Measurements from ENCODE around the gene NT5C.
"Not testable (repeated sequence)": the region's sequence is repeated elsewhere in the genome, so short reads cannot be mapped to it uniquely, and the experiment has no call there.

NT5C gene

GRCh38 chr17:75144816-75145512 lies 13.4 kb upstream of the NT5C start:
- DNase-seq (ENCODE audit: low read depth in 3 of 3) = no peak

GRCh38 chr17:75142236-75142971 lies 10.9 kb upstream of the NT5C start:
- no peak for DNase-seq (ENCODE audit: low read depth in 3 of 3)

- no peak for DNase-seq (ENCODE audit: low read depth in 3 of 3)
These were observed 7.0 kb upstream of the NT5C start for GRCh38 chr17:75138519-75138918.

GRCh38 chr17:75137762-75138161 lies 6.2 kb upstream of the NT5C start:
- DNase-seq (ENCODE audit: low read depth in 3 of 3) = not testable (repeated sequence)

GRCh38 chr17:75135946-75136345 lies 4.4 kb upstream of the NT5C start:
- DNase-seq (ENCODE audit: low read depth in 3 of 3) = no peak

GRCh38 chr17:75135452-75135851 lies 3.9 kb upstream of the NT5C start:
- no peak for DNase-seq (ENCODE audit: low read depth in 3 of 3)

- DNase-seq (ENCODE audit: low read depth in 3 of 3) = not testable (repeated sequence)
These were observed 2.2 kb upstream of the NT5C start for GRCh38 chr17:75133607-75134347.

GRCh38 chr17:75133001-75133400 lies 1.5 kb upstream of the NT5C start:
- DNase-seq (ENCODE audit: low read depth in 3 of 3) = no peak

- not testable (repeated sequence) for DNase-seq (ENCODE audit: low read depth in 3 of 3)
These were observed 767 bp upstream of the NT5C start for GRCh38 chr17:75132018-75133000.

GRCh38 chr17:75130632-75131277 lies 787 bp downstream of the NT5C start:
- peak in 2 of 3 experiments; percentile 35 to 44 for DNase-seq (ENCODE audit: low read depth in 3 of 3)

- DNase-seq (ENCODE audit: low read depth in 3 of 3) = no peak
These were observed 1.4 kb downstream of the NT5C start for GRCh38 chr17:75130059-75130631.

GRCh38 chr17:75129576-75129975 lies 2.0 kb downstream of the NT5C start:
- DNase-seq (ENCODE audit: low read depth in 3 of 3) = no peak

GRCh38 chr17:75128694-75129505 lies 2.6 kb downstream of the NT5C start:
- no peak for DNase-seq (ENCODE audit: low read depth in 3 of 3)

- not testable (repeated sequence) for DNase-seq (ENCODE audit: low read depth in 3 of 3)
These were observed 3.6 kb downstream of the NT5C start for GRCh38 chr17:75127936-75128335.

GRCh38 chr17:75126954-75127353 lies 4.6 kb downstream of the NT5C start:
- DNase-seq (ENCODE audit: low read depth in 3 of 3) = no peak

- DNase-seq (ENCODE audit: low read depth in 3 of 3) = no peak
These were observed 5.6 kb downstream of the NT5C start for GRCh38 chr17:75125984-75126383.

GRCh38 chr17:75124819-75125162 lies 6.8 kb downstream of the NT5C start:
- DNase-seq (ENCODE audit: low read depth in 3 of 3) = no peak

- DNase-seq (ENCODE audit: low read depth in 3 of 3) = peak in 2 of 3 experiments; percentile 51 to 65
These were observed 7.3 kb downstream of the NT5C start for GRCh38 chr17:75124041-75124818.

GRCh38 chr17:75118307-75118706 lies 13.2 kb downstream of the NT5C start:
- DNase-seq (ENCODE audit: low read depth in 3 of 3) = no peak

Measured in stimulated activated CD4-positive, alpha-beta T cell treated with anti-CD3 and anti-CD28 coated beads, TNF-alpha, amount 100 ng/mL, for 4 hours (primary cell).